Activated CD4-positive, alpha-beta memory T cell treated with anti-CD3 and anti-CD28 coated beads for 36 hours (primary cell): ENCODE results near the gene SUGP1. TPM values are rescaled to one million over a fixed set of nuclear protein-coding genes. Genes with fewer than 3 reads are reported as not detected.

Experiments used
- CTCF ChIA-PET: fragments of 350-600 bp; sonication (Branson Sonifier 250); formaldehyde crosslinking; loops from one replicate; lab custom pipeline; 2021; ENCODE audit warnings: antibody characterized with exemption, inconsistent platforms; lab: Charles Lee
- POLR2A ChIA-PET: fragments of 350-600 bp; sonication (Branson Sonifier 250); formaldehyde crosslinking; loops from one replicate; lab custom pipeline; 2021; ENCODE audit warnings: antibody characterized with exemption; lab: Charles Lee
- DNase-seq: peaks from one replicate; pipeline ENCODE4 v3.0.0-alpha.2; 2020
- H3K27ac Mint-ChIP-seq: one replicate; pipeline ENCODE4 v1.8.0; 2021; ENCODE audit warnings: mixed read lengths
- H3K27me3 Mint-ChIP-seq: one replicate; pipeline ENCODE4 v1.8.0; 2021; ENCODE audit warnings: mixed read lengths
- H3K36me3 Mint-ChIP-seq: one replicate; pipeline ENCODE4 v1.8.0; 2021; ENCODE audit warnings: mixed read lengths
- H3K4me1 Mint-ChIP-seq: one replicate; pipeline ENCODE4 v1.8.0; 2021; ENCODE audit warnings: low read depth, mixed read lengths
- H3K4me3 Mint-ChIP-seq: one replicate; pipeline ENCODE4 v1.8.0; 2021; ENCODE audit warnings: mild to moderate bottlenecking, mixed read lengths
- H3K9me3 Mint-ChIP-seq: one replicate; pipeline ENCODE4 v1.8.0; 2021; ENCODE audit warnings: mixed read lengths
- intact Hi-C: fragments of 100-400 bp; cut with micrococcal nuclease; formaldehyde crosslinking; loops from one replicate; pipeline ENCODE4 v1.15.1; 2023
- total RNA-seq, 2 experiments: library from RNA; stranded (reverse); gene quantifications; one replicate each; pipeline ENCODE4 v1.2.3, GENCODE V29; 2021

The SUGP1 gene
- total RNA-seq, 2 experiments from 2014 or later: 39.2 to 44.0 TPM

GRCh38 chr19:19269952-19270694, 50.2 kb downstream of the SUGP1 start:
- H3K9me3 Mint-ChIP-seq: no peaks in the 10 kb centered on the region

GRCh38 chr19:19268453-19269385, 51.6 kb downstream of the SUGP1 start:
- ChIA-PET POLR2A (no interaction called here), CTCF (no interaction called here)
- intact Hi-C loops: no loop called here
- H3K27me3 Mint-ChIP-seq: peaks cover 3% of the 10 kb centered on the region
- H3K27ac Mint-ChIP-seq: no peak overlapping the region
- no peaks in the 10 kb centered on the region for H3K9me3 Mint-ChIP-seq
- H3K36me3 Mint-ChIP-seq: no peaks in the 10 kb centered on the region
- DNase-seq: no peak
- H3K4me1 Mint-ChIP-seq: peaks cover 5% of the 10 kb centered on the region
- no peak overlapping the region for H3K4me3 Mint-ChIP-seq

More at GRCh38 chr19:19269952-19270694, 50.2 kb downstream of the SUGP1 start:
- intact Hi-C loops: no loop called here
- Mint-ChIP-seq H3K4me1 (peaks cover 5% of the 10 kb centered on the region), H3K27ac (no peak overlapping the region), H3K27me3 (peaks cover 3% of the 10 kb centered on the region), H3K36me3 (peaks cover 2% of the 10 kb centered on the region), H3K4me3 (no peak overlapping the region)
- ChIA-PET POLR2A (no interaction called here), CTCF (no interaction called here)
- DNase-seq: no peak

- H3K4me1 Mint-ChIP-seq: no peaks in the 10 kb centered on the region
- POLR2A ChIA-PET: no interaction called here
- no peaks in the 10 kb centered on the region for H3K9me3 Mint-ChIP-seq
- DNase-seq: no peak
- CTCF ChIA-PET: interaction anchor here (0.7 kb wide), 1 partner anchor 762 kb away, joined by 5 read pairs; no protein-coding TSS in a partner anchor
- no peak overlapping the region for H3K4me3 Mint-ChIP-seq
- no peak overlapping the region for H3K27ac Mint-ChIP-seq
- no peaks in the 10 kb centered on the region for H3K36me3 Mint-ChIP-seq
- intact Hi-C loops: no loop called here
- peaks cover 7% of the 10 kb centered on the region for H3K27me3 Mint-ChIP-seq
Observed at GRCh38 chr19:19267305-19267704, 53.0 kb downstream of the SUGP1 start.

DNA sequence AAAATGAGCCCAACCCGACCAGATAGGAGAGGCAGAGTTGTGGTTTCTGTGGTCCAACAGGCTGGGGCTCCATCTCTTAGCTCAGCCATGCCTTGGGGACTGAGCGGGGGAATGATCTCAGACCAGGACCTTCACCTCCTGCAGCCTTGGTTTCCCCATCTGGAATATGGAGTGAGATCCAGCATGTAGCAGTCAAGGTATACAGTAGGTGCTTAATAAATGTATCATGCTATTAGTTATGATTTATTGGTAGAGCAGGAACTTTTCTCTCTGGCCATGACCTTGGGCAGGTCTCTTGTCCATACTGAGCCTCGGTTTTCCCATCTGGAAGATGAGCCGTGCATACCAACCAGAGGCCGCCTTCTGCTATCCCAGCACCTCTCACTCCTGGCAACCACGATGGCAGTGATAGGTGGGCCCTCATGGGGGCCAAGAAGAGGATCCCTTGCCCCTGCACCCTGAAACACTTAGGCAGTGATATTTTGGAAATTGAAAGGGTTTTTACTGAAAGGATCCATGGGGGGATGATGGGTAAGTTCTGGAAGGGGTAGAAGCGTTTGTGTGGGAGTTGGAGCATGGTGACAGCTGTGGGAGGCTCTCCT, 56.3 kb downstream of the SUGP1 start:
- Mint-ChIP-seq H3K27me3 (peaks cover 31% of the 10 kb centered on the region), H3K36me3 (no peaks in the 10 kb centered on the region), H3K4me3 (no peak overlapping the region), H3K4me1 (peaks cover 9% of the 10 kb centered on the region), H3K9me3 (no peaks in the 10 kb centered on the region), H3K27ac (no peak overlapping the region)
- ChIA-PET CTCF (no interaction called here), POLR2A (no interaction called here)
- DNase-seq: no peak
- intact Hi-C loops: no loop called here

GRCh38 chr19:19262190-19263057, 57.9 kb downstream of the SUGP1 start:
- peaks cover 9% of the 10 kb centered on the region for H3K4me1 Mint-ChIP-seq
- POLR2A ChIA-PET: no interaction called here
- peaks cover 33% of the 10 kb centered on the region for H3K27me3 Mint-ChIP-seq
- no peaks in the 10 kb centered on the region for H3K36me3 Mint-ChIP-seq
- no peak for DNase-seq
- CTCF ChIA-PET: no interaction called here
- no peak overlapping the region for H3K4me3 Mint-ChIP-seq
- H3K27ac Mint-ChIP-seq: no peak overlapping the region
- H3K9me3 Mint-ChIP-seq: no peaks in the 10 kb centered on the region
- intact Hi-C loops: no loop called here

GRCh38 chr19:19261350-19262189, 58.7 kb downstream of the SUGP1 start:
- Mint-ChIP-seq H3K36me3 (no peaks in the 10 kb centered on the region), H3K4me3 (no peak overlapping the region), H3K9me3 (no peaks in the 10 kb centered on the region), H3K27me3 (peaks cover 41% of the 10 kb centered on the region), H3K27ac (no peak overlapping the region), H3K4me1 (peaks cover 9% of the 10 kb centered on the region)
- intact Hi-C loops: no loop called here
- no peak for DNase-seq
- CTCF ChIA-PET: no interaction called here
- POLR2A ChIA-PET: no interaction called here

- intact Hi-C loops: no loop called here
- POLR2A ChIA-PET: no interaction called here
- no peak for DNase-seq
- Mint-ChIP-seq H3K27ac (no peak overlapping the region), H3K9me3 (no peaks in the 10 kb centered on the region), H3K27me3 (peaks cover 44% of the 10 kb centered on the region), H3K4me3 (no peak overlapping the region), H3K36me3 (no peaks in the 10 kb centered on the region), H3K4me1 (peaks cover 9% of the 10 kb centered on the region)
- CTCF ChIA-PET: no interaction called here
Observed at GRCh38 chr19:19260417-19261214, 59.7 kb downstream of the SUGP1 start.

GRCh38 chr19:19259741-19260140, 60.6 kb downstream of the SUGP1 start:
- Mint-ChIP-seq H3K4me3 (no peak overlapping the region), H3K36me3 (no peaks in the 10 kb centered on the region), H3K27ac (no peak overlapping the region), H3K4me1 (peaks cover 9% of the 10 kb centered on the region), H3K27me3 (peaks cover 46% of the 10 kb centered on the region), H3K9me3 (no peaks in the 10 kb centered on the region)
- intact Hi-C loops: no loop called here
- ChIA-PET CTCF (interaction anchor here (1.4 kb wide), 2 partner anchors 85 to 294 kb away, joined by 3 read pairs; no protein-coding TSS in a partner anchor), POLR2A (no interaction called here)
- no peak for DNase-seq

- no peaks in the 10 kb centered on the region for H3K36me3 Mint-ChIP-seq
- no peak overlapping the region for H3K4me3 Mint-ChIP-seq
- intact Hi-C loops: no loop called here
- CTCF ChIA-PET: interaction anchor here (1.4 kb wide), 2 partner anchors 84 to 295 kb away, joined by 3 read pairs; no protein-coding TSS in a partner anchor
- peaks cover 9% of the 10 kb centered on the region for H3K4me1 Mint-ChIP-seq
- DNase-seq: no peak
- H3K27me3 Mint-ChIP-seq: peaks cover 46% of the 10 kb centered on the region
- no peaks in the 10 kb centered on the region for H3K9me3 Mint-ChIP-seq
- H3K27ac Mint-ChIP-seq: no peak overlapping the region
- POLR2A ChIA-PET: no interaction called here
Observed at GRCh38 chr19:19258589-19259338, 61.5 kb downstream of the SUGP1 start.
